OCI-LY3 (cell line): ENCODE measurements around the gene USP5.
"Not testable (repeated sequence)": the region's sequence is repeated elsewhere in the genome, so short reads cannot be mapped to it uniquely, and the experiment has no call there.

Experiments
- H2AFZ ChIP-seq: fragments of 200-600, 300-600 bp; shearing (Covaris generic); 2 replicates; pipeline ENCODE4 v1.6.0; 2014; ENCODE audit warnings: antibody characterized with exemption, low read depth, low read length
- H3K27ac ChIP-seq: fragments of 200-600, 300-600 bp; sonication (generic); 2 replicates; pipeline ENCODE4 v1.5.1; 2014; ENCODE audit warnings: mild to moderate bottlenecking, low read length, moderate library complexity, mixed read lengths
- H3K27me3 ChIP-seq: fragments of 200-600, 300-600 bp; sonication (generic); 2 replicates; pipeline ENCODE4 v1.6.1; 2014; ENCODE audit warnings: low read depth, low read length, mixed read lengths
- H3K36me3 ChIP-seq: fragments of 200-600, 300-600 bp; sonication (generic); replicated peaks from 2 replicates; pipeline ENCODE3; 2014; ENCODE audit warnings: low read depth, low read length, mixed read lengths
- H3K4me1 ChIP-seq: fragments of 300-600, 200-600 bp; sonication (generic); 2 replicates; pipeline ENCODE4 v1.6.1; 2014; ENCODE audit warnings: low read length, mixed read lengths
- H3K4me2 ChIP-seq: fragments of 200-600, 300-600 bp; sonication (generic); 2 replicates; pipeline ENCODE4 v1.6.1; 2014; ENCODE audit warnings: low read length, mixed read lengths
- H3K4me3 ChIP-seq: fragments of 300-600, 200-600 bp; sonication (generic); 2 replicates; pipeline ENCODE4 v1.5.1; 2014; ENCODE audit warnings: antibody characterized with exemption, mild to moderate bottlenecking, low read length, moderate library complexity
- H3K79me2 ChIP-seq: fragments of 300-600, 200-600 bp; shearing (Covaris generic); 2 replicates; pipeline ENCODE4 v1.6.1; 2014; ENCODE audit warnings: mild to moderate bottlenecking, low read length, mixed read lengths
- H3K9ac ChIP-seq: fragments of 300-600, 200-600 bp; shearing (Covaris generic); 2 replicates; pipeline ENCODE4 v1.6.0; 2014; ENCODE audit warnings: mild to moderate bottlenecking, low read length, moderate library complexity
- H3K9me3 ChIP-seq: fragments of 200-600, 300-600 bp; shearing (Covaris generic); 2 replicates; pipeline ENCODE4 v1.6.1; 2014; ENCODE audit warnings: low read length, mixed read lengths; ENCODE audit not compliant: insufficient read depth
- H4K20me1 ChIP-seq: fragments of 200-600, 300-600 bp; sonication (generic); 2 replicates; pipeline ENCODE4 v1.6.1; 2016; ENCODE audit warnings: low read length, mixed read lengths; ENCODE audit not compliant: insufficient read depth
- CTCF ChIP-seq: fragments of 200-600, 300-600 bp; sonication (generic); IDR thresholded peaks from 2 replicates; pipeline ENCODE4 v1.5.1; 2014; ENCODE audit warnings: antibody characterized with exemption, low read length, low read depth
- EZH2phosphoT487 ChIP-seq: fragments of 200-600 bp; shearing (Covaris generic); IDR thresholded peaks from 2 replicates; pipeline ENCODE4 v1.6.1; 2018; ENCODE audit warnings: antibody characterized with exemption, mixed run types, low read depth

USP5 gene

GRCh38 chr12:6863033-6863432 is 11.1 kb downstream of the USP5 start:
- H3K4me2 ChIP-seq = no peak overlapping the region
- no peak overlapping the region for H2AFZ ChIP-seq
- peaks cover under 1% of the 10 kb centered on the region; the same call in 1 of the 2 replicates for H4K20me1 ChIP-seq
- no peak overlapping the region for H3K4me3 ChIP-seq
- H3K36me3 ChIP-seq = peaks cover 46% of the 10 kb centered on the region
- no peaks in the 10 kb centered on the region for H3K9me3 ChIP-seq
- peaks cover 7% of the 10 kb centered on the region for H3K4me1 ChIP-seq
- no peak overlapping the region for H3K9ac ChIP-seq
- H3K27ac ChIP-seq = no peak overlapping the region
- H3K27me3 ChIP-seq = no peaks in the 10 kb centered on the region
- peaks cover 7% of the 10 kb centered on the region for H3K79me2 ChIP-seq
- no peak for TF ChIP-seq CTCF
- no peak for TF ChIP-seq EZH2phosphoT487

GRCh38 chr12:6863586-6864321 is 11.8 kb downstream of the USP5 start:
- Histone ChIP-seq H3K36me3 (peaks cover 47% of the 10 kb centered on the region), H3K9me3 (no peaks in the 10 kb centered on the region), H3K79me2 (peaks cover 14% of the 10 kb centered on the region), H4K20me1 (peaks cover 7% of the 10 kb centered on the region), H2AFZ (no peak overlapping the region), H3K4me1 (peaks cover 11% of the 10 kb centered on the region), H3K27me3 (no peaks in the 10 kb centered on the region), H3K9ac (no peak overlapping the region), H3K4me2 (no peak overlapping the region), H3K4me3 (no peak overlapping the region), H3K27ac (no peak overlapping the region)
- TF ChIP-seq CTCF (no peak), EZH2phosphoT487 (no peak)

GRCh38 chr12:6865307-6865706 is 13.4 kb downstream of the USP5 start:
- H3K4me2 ChIP-seq, H3K9ac ChIP-seq, H3K4me3 ChIP-seq, H3K27ac ChIP-seq, H3K27me3 ChIP-seq, H3K9me3 ChIP-seq, H2AFZ ChIP-seq: not testable (repeated sequence)
- H3K36me3 ChIP-seq = peaks cover 53% of the 10 kb centered on the region
- H3K4me1 ChIP-seq = peaks cover 23% of the 10 kb centered on the region
- peaks cover 20% of the 10 kb centered on the region for H4K20me1 ChIP-seq
- peaks cover 25% of the 10 kb centered on the region for H3K79me2 ChIP-seq

- no peaks in the 10 kb centered on the region for H3K9me3 ChIP-seq
- peaks cover 31% of the 10 kb centered on the region for H3K4me1 ChIP-seq
- TF ChIP-seq EZH2phosphoT487 (no peak), CTCF (no peak)
- peak overlapping the region; percentile 66; the same call in 1 of the 2 replicates for H3K9ac ChIP-seq
- peaks cover 27% of the 10 kb centered on the region for H4K20me1 ChIP-seq
- H3K4me2 ChIP-seq = peak overlapping the region; percentile 87
- H3K36me3 ChIP-seq = peaks cover 51% of the 10 kb centered on the region
- H3K79me2 ChIP-seq = peaks cover 25% of the 10 kb centered on the region
- H3K4me3 ChIP-seq = peak overlapping the region; percentile 100
- no peaks in the 10 kb centered on the region for H3K27me3 ChIP-seq
- H3K27ac ChIP-seq = no peak overlapping the region
- no peak overlapping the region for H2AFZ ChIP-seq
Measured at GRCh38 chr12:6866163-6866919, 14.4 kb downstream of the USP5 start.
